NCI-H526 (cell line): Measurements from ENCODE around the gene NTM.

ENCODE experiments used
- DNase-seq, 2 experiments: peaks; one replicate each; lab custom pipeline; 2025; lab: John Stamatoyannopoulos, UW

NTM gene

DNA sequence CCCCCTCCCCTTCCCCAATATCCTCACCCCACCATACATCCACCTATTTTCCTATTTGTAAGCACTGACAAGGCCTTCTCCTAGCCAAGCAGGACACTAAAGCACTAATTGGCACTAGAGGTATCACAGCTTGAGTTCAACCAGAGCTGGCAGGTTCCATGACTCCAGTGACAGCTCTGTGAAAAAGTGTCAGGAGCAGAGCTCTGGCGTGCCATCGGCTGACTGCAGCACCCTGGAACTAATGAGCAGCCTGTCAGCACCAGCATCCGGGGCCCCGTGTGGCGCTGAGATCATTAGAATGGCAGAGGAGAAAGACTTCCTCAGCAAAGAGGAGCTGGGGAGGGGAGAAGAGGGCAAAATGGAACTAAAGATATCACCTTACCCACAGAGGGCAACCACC, 847.4 kb downstream of the NTM start:
- DNase-seq, result no peak

DNA sequence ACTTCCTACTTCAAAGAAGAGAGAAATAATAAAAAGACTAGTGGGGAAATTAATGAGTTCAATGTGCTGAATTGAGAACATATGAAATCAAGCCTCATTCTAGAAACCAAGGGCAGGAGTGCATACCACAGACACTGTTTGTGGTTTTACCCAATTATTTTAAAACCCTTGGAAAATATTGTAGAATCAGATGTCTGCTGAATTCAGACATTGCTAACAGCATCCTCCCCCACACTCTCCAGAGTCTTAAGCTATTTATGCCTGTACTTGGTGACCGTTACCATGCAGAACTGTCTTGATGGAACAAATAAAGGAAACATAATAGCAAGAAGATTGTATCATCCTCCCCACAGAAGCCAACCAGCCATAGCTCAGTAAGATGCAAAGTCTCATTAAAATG, 850.1 kb downstream of the NTM start:
- no peak for DNase-seq

DNA sequence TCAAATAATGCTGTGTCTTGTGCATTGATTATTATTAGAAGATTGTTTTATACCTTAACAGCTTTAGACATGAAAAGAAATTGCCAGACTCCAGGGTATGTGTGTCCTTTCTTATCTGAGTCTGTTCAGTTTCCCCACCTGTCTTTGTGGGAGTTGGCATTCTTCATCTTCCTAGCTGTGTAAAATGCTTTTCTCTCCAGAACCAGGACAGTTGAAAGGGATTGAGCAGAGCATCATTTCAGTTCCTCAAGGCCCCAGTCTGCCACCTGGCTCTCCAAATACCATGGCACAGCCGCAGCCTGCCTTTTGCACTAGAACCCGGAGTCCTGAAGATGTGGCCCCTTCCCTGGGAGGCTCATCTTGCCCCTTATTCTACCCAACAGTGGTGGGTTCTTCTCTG, 851.9 kb downstream of the NTM start:
- no peak for DNase-seq

DNA sequence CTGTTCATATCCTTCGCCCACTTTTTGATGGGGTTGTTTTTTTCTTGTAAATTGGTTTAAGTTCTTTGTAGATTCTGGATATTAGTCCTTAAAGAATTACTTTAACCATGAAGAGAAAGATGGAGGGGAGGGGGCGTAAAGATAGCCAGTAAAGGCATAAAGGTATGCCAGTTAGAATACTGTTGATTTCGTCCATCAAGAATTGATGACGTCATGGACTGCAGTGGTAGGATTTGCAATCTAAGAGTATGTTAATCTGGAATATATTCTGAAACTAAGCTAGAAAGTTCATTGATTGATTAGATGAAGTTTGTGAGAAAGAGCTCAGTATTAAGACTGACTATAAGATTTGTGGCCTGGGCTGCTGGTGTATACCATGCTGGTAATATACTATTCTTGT, 856.1 kb downstream of the NTM start:
- no peak for DNase-seq

DNA sequence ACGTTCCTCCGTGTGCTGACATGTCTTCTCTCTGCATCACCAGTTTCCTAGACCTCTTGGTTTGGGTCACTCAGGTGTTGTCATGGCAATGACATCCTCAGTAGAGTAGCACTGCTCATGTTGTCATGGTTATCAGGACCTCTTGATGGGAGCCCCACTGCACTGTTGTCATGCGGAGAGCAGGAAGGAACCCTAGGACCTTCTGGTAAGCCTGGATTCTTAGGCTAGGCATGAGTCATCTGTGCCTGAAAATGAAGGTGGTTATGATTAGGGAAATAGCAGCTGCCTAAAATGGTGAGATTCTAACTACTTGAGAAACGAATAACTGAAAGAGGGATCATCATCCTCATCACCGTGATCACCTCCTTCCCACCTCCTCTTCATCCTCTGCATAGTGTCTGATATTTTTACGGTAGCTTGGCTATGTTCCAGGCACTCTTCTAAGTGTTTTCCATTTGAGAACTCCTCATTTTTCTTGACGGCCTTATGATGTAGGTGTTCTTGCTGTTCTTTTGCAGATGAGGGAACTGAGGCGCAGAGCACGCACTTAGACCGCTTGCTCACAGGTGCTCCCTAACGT, 858.4 kb downstream of the NTM start:
- DNase-seq, result no peak

DNA sequence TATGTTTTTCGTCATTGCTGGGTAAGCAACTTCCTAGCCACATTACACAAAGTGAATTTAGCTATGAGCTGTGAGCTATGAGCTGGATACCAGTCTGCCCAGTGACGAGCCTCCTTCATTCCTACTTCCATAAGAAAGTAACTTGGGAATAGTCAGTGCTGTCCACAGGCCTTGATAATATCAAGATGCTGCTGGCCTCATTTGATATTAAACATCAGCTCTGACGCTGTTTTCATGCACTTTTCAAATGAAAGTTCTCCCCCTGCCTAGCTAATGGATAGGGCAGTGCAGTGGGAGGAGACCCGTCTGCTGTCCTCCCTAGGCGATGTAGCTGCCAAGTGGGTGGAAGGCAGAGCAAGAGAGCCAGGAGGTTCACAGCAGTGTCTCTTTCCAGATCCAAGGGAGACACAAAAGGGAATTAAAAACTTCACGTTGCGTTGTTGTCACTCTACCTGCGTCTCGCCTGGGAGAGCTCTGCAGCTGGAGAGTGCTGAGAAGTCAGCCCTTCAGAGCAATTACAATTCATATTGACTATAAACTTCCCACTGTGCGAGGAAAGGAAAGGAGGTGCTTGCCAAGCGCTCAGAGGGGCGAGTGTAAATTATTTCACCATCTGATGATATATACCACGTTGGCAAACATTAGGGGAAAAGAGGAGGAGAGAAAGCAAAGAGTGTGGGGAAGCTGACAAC, 861.4 kb downstream of the NTM start:
- DNase-seq, result no peak

DNA sequence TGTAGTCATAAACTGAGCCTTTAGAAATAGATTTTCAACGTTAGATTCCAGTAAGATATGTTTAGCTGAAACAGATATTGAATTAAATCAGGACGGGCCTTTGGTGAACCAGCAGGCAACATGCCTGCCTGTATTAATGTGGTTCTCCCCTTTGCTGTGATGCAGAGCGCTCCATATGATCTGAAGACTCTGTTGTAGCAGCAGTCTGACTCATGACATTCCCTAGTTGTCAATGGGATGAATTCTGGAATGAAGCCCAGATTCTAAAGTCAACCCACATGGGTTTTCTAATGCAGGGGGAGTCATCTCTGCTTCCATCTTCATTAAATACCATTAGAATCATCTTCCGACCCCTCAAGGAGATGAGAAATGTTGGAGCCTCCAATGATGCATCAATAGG, 864.5 kb downstream of the NTM start:
- DNase-seq, result no peak

DNA sequence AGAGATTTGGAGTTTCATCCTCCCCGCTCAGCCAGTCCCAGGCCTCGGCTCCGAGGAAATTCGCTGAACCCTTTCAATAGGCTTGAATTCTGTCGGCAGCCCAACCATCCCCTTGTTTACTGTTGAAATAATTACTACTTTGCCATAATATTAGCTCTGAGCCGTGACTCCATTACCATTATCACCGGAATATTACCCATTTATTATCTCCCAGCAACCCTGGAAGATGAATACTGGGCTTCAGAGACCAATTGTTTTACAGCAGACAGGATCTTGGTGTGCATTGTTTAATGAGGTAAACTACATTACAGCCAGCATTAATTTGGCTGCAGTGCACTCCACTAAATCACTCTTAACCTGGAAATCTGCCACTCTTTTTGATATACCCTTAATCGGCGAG, 867.4 kb downstream of the NTM start:
- DNase-seq, result no peak

DNA sequence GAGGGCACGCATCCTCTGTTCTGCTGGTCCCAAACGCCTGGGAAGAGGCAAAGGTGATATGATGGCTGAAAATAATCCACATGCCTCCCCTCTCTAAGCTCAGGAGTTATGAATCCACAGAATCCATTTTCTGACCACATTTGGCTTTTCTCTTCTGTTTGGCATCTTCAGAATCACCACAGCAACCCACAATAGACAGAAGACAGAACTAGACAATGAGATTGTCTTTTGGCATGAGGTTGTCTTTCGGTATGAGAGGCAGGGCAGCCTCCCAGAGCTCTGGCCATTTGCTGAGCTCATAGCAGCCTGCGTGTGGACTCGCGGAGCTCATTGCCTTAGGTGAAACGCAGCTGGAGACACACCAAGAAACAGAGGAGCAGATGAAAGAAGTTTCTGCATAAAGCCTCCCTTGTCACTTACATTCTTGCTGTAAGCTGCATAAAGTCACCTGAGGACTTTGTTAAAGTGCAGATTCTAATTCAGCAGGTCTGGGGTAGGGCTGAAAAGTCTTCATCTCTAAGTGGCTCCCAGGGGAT, 868.0 kb downstream of the NTM start:
- DNase-seq, result no peak

DNA sequence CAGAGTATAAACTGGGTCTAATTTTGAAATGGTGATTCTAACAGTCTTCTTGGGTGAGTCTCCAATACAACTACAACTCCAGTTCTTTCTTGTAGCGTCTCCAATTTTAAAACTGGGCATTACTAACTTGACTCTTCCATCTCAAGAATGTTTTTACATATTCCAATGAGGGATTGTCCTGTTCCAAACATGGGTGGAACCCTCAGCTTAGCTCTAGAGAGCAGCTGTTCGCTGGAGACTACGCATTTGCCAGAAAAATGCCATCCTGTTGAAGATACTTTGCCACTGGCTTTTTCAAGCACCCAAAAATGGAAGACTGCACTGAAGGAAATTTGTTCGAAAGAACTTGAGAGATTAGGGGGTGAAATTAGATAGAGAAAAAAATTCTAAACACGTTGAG, 870.0 kb downstream of the NTM start:
- no peak for DNase-seq

DNA sequence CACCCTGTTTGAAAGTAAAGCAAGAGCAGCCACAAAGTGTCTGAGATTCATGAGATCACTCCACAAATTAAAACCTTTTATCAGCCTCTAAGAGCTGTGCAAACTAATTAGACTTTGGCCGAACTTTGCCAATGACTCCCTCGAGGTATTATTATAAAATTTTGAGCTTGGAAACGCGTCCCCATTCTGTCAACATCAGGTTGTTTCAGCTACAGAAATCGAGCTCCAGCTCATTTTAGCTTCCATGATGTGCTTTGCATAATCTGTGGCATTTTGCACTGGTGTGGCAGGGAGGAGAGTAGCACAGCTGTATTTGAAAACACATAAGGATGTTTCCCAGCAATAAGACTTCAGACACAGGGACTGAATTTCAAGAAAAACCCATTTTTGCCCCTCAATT, 872.2 kb downstream of the NTM start:
- DNase-seq, result peak in 1 of 2 experiments; percentile 8

DNA sequence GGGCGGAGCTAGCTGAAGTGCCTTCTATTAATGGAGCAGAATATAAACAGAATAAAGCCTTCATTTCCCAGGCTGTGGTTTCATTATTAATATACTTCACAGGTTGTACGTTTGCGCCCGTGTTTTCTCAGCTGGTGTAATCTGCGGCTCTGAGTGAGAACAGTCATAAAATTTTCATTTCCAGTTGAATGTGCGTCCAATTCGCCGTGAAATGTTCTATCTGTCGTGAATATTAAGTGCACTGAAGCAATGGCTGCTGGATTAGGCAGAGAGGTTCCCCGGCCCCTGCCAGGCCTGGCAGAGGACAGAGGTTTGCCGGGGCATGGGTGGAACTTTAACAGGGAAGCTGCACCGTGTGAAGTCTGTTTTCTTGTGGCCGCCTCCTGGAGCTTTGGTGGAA, 874.4 kb downstream of the NTM start:
- DNase-seq, result no peak

DNA sequence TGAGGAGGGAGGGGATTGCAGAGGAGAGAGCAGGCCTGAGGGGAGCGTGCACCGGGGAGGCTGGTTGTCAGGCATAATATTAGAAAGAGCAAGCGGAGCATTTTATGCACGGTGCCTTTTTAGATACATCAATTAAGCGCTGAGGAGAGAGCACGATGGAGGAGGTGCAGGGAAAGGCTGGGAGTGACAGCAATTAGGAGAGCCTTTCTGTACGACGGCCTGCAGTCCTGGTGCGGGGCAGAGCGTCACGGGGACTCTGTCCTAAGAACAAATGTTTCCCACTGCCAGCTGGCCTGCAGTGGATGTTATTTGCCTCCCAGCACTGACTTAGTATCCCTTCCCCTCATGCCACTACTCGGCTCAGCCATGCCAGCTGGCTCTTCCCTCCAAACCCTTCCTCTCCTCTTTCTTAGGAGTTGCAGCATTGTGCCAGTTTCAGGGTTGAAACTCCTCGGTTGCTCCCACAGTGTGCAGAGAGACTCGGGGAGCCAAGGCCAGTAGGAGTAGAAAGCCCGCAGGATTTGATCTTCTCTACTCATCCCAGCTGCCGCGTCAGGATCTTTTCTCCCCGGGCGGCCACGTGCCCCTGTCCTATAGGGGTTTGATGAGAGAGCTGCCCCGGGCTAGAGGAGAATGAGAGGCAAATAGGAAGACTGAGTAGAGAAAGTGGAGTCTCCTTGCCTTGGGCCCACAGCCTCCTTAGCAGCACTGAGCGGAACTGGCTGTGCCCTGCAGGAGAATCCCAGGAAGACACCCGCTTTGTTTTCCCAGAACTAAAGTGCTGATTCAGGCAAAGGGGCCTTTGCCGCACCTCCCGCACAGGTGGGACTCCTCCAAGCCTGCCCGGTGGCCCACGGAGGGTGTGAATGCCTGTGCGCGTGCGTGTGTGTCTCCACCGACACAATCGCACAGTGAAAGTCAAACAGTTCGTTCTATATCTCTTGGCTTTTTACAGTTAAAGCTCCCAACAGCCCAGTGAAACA, 875.3 kb downstream of the NTM start:
- DNase-seq, result no peak

DNA sequence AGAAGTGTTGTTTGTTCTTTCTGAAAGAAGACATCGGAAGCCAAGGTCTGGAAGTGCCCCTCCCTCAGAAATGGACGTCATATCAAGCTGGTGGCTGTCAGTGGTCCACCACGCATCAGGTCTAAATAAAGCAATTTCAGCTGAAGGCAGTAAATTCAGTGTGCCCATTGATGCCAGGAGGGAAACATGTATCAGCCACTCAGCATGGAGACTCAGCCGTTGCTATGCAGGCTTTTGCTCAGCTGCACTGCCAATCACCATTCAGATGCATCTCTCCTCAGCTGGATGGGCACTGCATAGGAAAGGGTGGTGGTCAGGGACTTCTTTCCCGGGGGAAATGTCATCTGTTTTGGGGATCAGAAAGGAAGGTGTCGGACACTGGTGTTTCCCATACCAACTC, 878.2 kb downstream of the NTM start:
- peak in 1 of 2 experiments; percentile 23 for DNase-seq

DNA sequence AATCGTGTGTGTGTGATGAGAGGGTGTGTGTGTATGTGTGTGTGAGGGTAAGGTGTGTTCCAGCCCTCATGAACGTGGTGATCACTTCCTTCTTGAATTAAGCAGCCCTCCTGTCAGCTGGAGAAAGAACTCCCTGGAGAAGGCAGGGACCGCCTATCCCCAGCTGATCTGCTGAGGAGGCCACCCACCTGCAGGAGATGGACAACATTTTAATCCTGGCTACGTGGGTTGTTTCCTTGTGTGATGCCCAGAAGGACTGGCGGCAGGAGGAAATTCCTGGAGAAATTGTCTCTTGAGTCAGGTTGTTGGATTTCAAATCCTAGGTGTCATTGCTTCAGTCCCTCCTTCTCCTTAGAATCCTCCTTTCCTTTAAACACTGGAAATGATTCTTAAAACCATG, 878.8 kb downstream of the NTM start:
- DNase-seq, result no peak

DNA sequence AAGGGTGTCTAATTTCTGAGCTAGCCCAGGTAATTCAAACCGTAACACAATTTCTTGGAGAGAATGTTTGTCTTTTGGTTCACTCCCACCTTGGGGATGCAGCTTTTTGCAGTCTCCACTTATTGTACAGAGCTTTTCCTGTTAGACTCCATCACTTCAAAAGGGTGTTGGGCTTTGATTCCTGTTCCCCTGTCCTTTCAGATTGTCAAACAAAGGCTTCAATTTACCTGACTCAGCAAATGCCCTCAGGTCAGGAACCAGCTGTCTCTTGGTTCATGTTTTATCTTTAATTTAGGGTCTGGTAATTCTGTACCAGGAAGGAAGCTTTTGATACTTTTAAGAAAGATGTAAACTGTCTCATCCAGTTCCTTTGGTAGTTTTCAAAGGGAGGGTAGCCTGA, 880.6 kb downstream of the NTM start:
- DNase-seq, result no peak

DNA sequence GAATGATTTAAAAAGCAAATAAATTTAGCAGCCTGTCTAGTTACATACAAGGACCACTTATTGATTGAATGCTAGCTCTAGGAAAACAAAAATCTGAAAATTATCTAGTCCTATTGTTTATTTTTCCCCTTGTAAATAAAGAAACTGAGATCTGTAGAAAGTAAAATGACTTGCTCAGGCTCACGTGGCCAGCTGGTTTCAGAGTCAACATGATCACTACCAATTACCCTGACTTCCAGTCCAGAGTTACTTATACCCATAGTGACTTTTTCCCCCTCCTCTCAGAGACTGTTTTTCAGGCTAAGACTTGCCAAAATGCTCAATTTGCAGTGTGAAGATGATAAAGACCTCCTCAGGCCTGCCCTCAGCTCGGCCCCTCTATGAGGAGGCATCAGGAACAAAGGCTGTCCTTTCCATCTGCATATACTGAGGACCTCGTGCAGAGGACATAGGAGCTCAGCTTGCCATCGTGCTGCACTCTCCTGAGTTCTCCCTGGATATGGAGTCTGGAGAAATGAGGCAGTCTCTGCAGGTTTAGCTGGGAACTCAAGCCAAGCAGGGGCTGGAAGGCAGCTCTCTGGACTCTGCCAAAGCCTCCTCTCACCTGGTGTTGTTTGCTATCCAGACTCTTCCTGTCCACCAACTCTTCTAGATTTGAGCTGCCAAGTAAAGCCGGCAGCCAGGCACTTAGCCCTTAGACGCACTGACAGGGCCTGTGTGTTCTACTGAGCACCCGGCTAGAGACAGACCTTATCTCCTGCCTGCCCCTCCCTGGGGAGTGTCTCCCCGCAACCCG, 883.3 kb downstream of the NTM start:
- no peak for DNase-seq

DNA sequence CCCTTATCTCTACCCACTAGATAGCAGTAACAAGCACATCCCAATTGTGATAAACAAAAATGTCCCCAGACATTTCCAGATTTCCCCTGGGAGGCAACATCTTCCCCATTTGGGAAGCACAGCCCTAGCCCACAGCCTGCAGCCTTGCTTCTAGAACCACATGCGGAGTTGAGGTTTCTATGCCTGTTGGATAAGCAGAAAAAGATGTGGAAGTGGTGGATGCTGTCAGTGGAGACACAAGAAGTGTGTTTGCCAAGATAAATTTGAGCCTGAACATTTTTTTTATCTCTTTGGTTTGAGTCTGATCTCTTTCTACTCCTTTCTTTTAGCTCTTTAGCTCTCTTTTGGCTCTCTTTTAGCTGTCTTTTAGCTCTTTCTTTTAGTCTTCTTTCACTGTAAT, 884.5 kb downstream of the NTM start:
- no peak for DNase-seq

DNA sequence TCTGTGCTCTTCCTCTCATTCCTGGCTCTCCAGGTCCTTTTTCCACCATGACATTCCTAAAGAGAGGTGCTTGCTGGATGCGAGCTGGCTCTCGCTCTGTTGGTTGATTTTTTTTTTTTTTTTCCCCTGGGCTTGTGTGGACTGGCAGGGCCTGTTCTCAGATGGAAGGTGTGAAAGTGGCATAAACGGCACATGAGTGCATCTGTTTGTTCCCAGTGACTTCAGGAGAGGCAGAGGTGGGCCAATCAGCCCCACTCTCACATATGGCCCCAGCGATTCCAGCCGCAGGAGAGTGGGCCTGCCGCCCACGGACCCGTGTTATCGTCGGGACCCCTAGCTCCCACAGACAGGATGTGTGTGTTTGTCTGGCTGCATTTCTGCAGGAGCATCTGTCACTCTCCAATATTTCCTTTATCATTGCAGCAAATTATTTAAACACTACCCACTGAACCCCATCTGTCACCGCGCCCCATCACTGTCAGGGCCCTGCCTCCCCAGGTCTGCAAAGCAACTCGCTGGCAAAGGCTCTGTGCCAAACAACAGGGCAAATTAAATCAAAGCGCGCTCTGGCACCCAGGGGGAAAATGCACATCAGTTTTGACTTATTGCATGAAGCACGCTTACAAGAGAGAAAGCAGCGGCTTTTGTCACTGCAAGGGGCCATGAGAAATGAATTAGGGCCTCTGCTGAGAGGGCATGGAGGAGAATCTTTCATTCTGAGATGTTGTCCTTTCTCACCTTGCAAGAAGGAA, 886.3 kb downstream of the NTM start:
- DNase-seq, result no peak

DNA sequence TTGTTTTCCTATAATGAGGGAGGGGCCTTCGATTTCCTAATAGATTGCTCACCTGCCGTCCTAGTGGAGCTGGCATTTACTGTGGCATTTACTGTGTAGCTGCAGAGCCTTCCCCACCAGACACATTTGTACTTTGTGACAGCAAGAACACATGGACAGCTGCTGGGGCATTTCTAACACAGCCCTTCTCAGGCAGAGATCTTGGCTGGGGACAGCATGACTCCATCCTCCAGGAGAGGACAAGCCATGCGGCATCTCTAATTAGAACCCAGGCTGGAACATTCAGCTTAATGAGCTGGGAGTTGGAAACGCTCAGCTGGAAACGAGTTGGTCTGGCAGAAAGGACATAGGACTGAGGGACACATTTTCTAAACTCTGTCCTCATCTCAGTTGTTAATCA, 887.5 kb downstream of the NTM start:
- DNase-seq, result no peak

DNA sequence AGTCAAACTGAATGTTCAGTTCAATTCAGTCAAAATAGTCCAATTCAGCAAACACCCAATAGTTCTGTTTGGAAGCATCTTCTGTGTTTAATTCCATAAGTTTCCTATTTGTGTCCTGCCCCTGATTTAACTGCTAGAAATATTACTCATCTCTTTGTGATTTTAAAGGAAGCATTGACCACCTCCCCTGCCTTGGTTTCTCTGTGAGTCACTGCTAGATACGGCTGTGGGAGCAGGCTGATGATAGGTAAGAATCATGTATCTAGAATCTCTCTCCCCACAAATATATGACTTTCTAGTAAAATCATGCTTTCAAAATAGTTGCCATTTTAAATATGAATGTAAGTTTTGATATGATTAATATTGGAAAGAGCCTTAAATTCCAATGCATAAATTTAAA, 888.5 kb downstream of the NTM start:
- DNase-seq, result no peak
